Transverse colon (tissue), 3 donors: ENCODE measurements around the gene RSRP1.

Experiments
- CTCF ChIP-seq, 5 experiments: fragments of 200-600 bp in 3 of 5; fragments of 450-650 bp in 2 of 5; sonication (generic) in 3 of 5; IDR thresholded peaks; 1 replicate in 2 of 5; 2 replicates in 3 of 5; pipeline ENCODE4 v1.5.1; 2016 to 2017; ENCODE audit warnings: antibody characterized with exemption in 5 of 5, inconsistent platforms in 3 of 5, mild to moderate bottlenecking in 2 of 5, moderate library complexity in 1 of 5
- POLR2A ChIP-seq: fragments of 450-650 bp; IDR thresholded peaks from one replicate; pipeline ENCODE4 v1.6.1; 2016; ENCODE audit warnings: antibody characterized with exemption, mild to moderate bottlenecking, moderate library complexity

GRCh38 chr1:25219661-25220251 is 27.5 kb downstream of the RSRP1 start:
- TF ChIP-seq POLR2A (no peak), CTCF (IDR thresholded peaks at IDR 0.05) (no peak)
